Mesenchymal stem cell (in vitro differentiated cells and primary cell): Measurements from ENCODE around the gene ISY1.
"Not testable (repeated sequence)": the region's sequence is repeated elsewhere in the genome, so short reads cannot be mapped to it uniquely, and the experiment has no call there.

Experiments
- DNase-seq: peaks from one replicate; pipeline ENCODE4 v3.0.0-alpha.2; 2013
- H2AFZ ChIP-seq: one replicate; pipeline ENCODE4 v1.6.1; 2013; ENCODE audit warnings: low read depth, mild to moderate bottlenecking, control low read depth, inconsistent platforms, low read length, moderate library complexity
- H2AK5ac ChIP-seq: 2 replicates; pipeline ENCODE4 v1.6.1; 2013; ENCODE audit warnings: low read length, moderate library complexity, mild to moderate bottlenecking, inconsistent platforms; ENCODE audit not compliant: severe bottlenecking
- H2BK120ac ChIP-seq: one replicate; pipeline ENCODE4 v1.6.1; 2013; ENCODE audit warnings: low read depth, mild to moderate bottlenecking, inconsistent platforms, low read length, moderate library complexity
- H2BK12ac ChIP-seq, 2 experiments: one replicate each; pipeline ENCODE4 v1.6.1; 2013; ENCODE audit warnings: inconsistent platforms in 2 of 2, low read length in 2 of 2, mild to moderate bottlenecking in 2 of 2, moderate library complexity in 2 of 2, control low read depth in 1 of 2
- H2BK15ac ChIP-seq: one replicate; pipeline ENCODE4 v1.6.1; 2013; ENCODE audit warnings: mild to moderate bottlenecking, low read depth, inconsistent platforms; ENCODE audit not compliant: poor library complexity, severe bottlenecking
- H2BK5ac ChIP-seq: 2 replicates; pipeline ENCODE4 v1.6.1; 2013; ENCODE audit warnings: low read depth, mild to moderate bottlenecking, low read length, control low read depth, inconsistent platforms; ENCODE audit not compliant: poor library complexity, severe bottlenecking
- H3K14ac ChIP-seq, 2 experiments: one replicate each; pipeline ENCODE4 v1.6.1; 2013; ENCODE audit warnings: inconsistent platforms in 2 of 2, low read length in 2 of 2, control low read depth in 1 of 2, mild to moderate bottlenecking in 1 of 2, moderate library complexity in 1 of 2
- H3K18ac ChIP-seq, 2 experiments: one replicate each; pipeline ENCODE4 v1.6.1; 2013; ENCODE audit warnings: inconsistent platforms in 2 of 2, low read length in 2 of 2, control low read depth in 1 of 2, low read depth in 1 of 2, mild to moderate bottlenecking in 1 of 2
- H3K23ac ChIP-seq, 2 experiments: one replicate each; pipeline ENCODE4 v1.6.1; 2013; ENCODE audit warnings: inconsistent platforms in 2 of 2, low read length in 2 of 2, mild to moderate bottlenecking in 2 of 2, moderate library complexity in 2 of 2, control low read depth in 1 of 2
- H3K27ac ChIP-seq: 2 replicates; pipeline ENCODE4 v1.5.1; 2013; ENCODE audit warnings: mild to moderate bottlenecking, moderate library complexity, low read length, control low read depth, inconsistent platforms; ENCODE audit not compliant: poor library complexity, severe bottlenecking
- H3K27me3 ChIP-seq, 2 experiments: 2 replicates each; pipeline versions ENCODE4 v1.6.1 to v1.7.0; 2013; ENCODE audit warnings: low read length in 2 of 2, mild to moderate bottlenecking in 2 of 2, moderate library complexity in 2 of 2, control low read depth in 1 of 2, inconsistent platforms in 1 of 2; ENCODE audit not compliant: control insufficient read depth in 1 of 2, insufficient read depth in 1 of 2
- H3K36me3 ChIP-seq, 2 experiments: 2 replicates each; pipeline versions ENCODE4 v1.6.1 to v1.7.0; 2013; ENCODE audit warnings: low read length in 2 of 2, control low read depth in 1 of 2, inconsistent platforms in 1 of 2, low read depth in 1 of 2, mild to moderate bottlenecking in 1 of 2; ENCODE audit not compliant: insufficient read depth in 2 of 2, control insufficient read depth in 1 of 2
- H3K4ac ChIP-seq, 2 experiments: one replicate each; pipeline ENCODE4 v1.6.1; 2013; ENCODE audit warnings: inconsistent platforms in 2 of 2, low read length in 2 of 2, mild to moderate bottlenecking in 2 of 2, moderate library complexity in 2 of 2, control low read depth in 1 of 2, low read depth in 1 of 2
- H3K4me1 ChIP-seq: 2 replicates; pipeline ENCODE4 v1.6.1; 2013; ENCODE audit warnings: low read depth, low read length, control low read depth; ENCODE audit not compliant: control insufficient read depth, insufficient read depth
- H3K4me2 ChIP-seq: 2 replicates; pipeline ENCODE4 v1.6.1; 2013; ENCODE audit warnings: low read length, mild to moderate bottlenecking, inconsistent platforms; ENCODE audit not compliant: poor library complexity, severe bottlenecking
- H3K4me3 ChIP-seq, 2 experiments: 2 replicates each; pipeline versions ENCODE4 v1.5.1 to v1.7.0; 2013; ENCODE audit warnings: low read length in 2 of 2, mild to moderate bottlenecking in 2 of 2, control low read depth in 1 of 2, low read depth in 1 of 2; ENCODE audit not compliant: insufficient read depth in 1 of 2
- H3K79me1 ChIP-seq: replicated peaks from 2 replicates; pipeline ENCODE4 v1.6.1; 2013; ENCODE audit warnings: mild to moderate bottlenecking, control low read depth, low read length, inconsistent platforms; ENCODE audit not compliant: poor library complexity, severe bottlenecking
- H3K9ac ChIP-seq: 2 replicates; pipeline ENCODE4 v1.7.0; 2013; ENCODE audit warnings: mild to moderate bottlenecking, low read length, moderate library complexity
- H3K9me3 ChIP-seq: 2 replicates; pipeline ENCODE4 v1.7.0; 2013; ENCODE audit warnings: mild to moderate bottlenecking, low read length; ENCODE audit not compliant: control insufficient read depth
- H4K8ac ChIP-seq: one replicate; pipeline ENCODE4 v1.6.1; 2013; ENCODE audit warnings: inconsistent platforms, mild to moderate bottlenecking, low read length, moderate library complexity
- H4K91ac ChIP-seq: one replicate; pipeline ENCODE4 v1.6.1; 2013; ENCODE audit warnings: mild to moderate bottlenecking, low read length, inconsistent platforms
- WGBS: methylation state at CpG from one replicate; pipeline ENCODE4 v1.1.7; 2013; ENCODE audit warnings: mixed read lengths; 5-methylcytosine and 5-hydroxymethylcytosine counted together

Gene ISY1

DNA sequence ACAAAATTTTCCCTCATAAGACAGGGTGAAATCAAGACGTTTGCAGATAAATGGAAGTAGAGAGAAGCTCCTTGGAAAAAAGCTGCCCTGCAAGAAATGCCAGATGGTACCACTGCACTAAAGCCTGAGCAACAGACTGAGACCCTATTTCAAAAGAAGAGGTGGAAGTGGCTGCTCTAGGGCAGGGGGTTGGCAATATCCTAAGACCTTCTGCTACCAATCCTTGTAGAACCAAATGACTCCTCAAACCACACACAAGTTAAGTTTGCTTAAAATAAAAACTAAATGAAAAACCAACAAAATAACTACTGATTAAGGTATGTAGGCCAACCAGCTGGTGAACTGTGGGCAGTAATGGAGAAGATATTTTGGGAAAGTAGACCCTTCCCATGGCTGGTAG lies 60.6 kb downstream of the ISY1 start:
- no peak for DNase-seq
- H3K27ac ChIP-seq: no peak overlapping the region
- no peak overlapping the region for H2BK12ac ChIP-seq
- peaks cover 3% of the 10 kb centered on the region for H3K4me1 ChIP-seq
- H3K23ac ChIP-seq: no peak overlapping the region
- H3K4me3 ChIP-seq: no peak overlapping the region
- H3K36me3 ChIP-seq: peaks cover 6 to 26% of the 10 kb centered on the region in 2 experiments
- H3K27me3 ChIP-seq: no peaks in the 10 kb centered on the region
- no peak overlapping the region for H3K9ac ChIP-seq
- no peak overlapping the region for H2AK5ac ChIP-seq
- H3K9me3 ChIP-seq: no peaks in the 10 kb centered on the region
- no peak overlapping the region for H2AFZ ChIP-seq
- H3K14ac ChIP-seq: no peak overlapping the region
- no peak overlapping the region for H3K4ac ChIP-seq
- H3K79me1 ChIP-seq: peaks cover 50% of the 10 kb centered on the region
- no peak overlapping the region for H3K18ac ChIP-seq
- no peak overlapping the region for H2BK5ac ChIP-seq
- no peak overlapping the region for H2BK15ac ChIP-seq
- no peak overlapping the region for H2BK120ac ChIP-seq
- 100% methylated on average over 1 of the region's 1 CpG for WGBS
- no peak overlapping the region for H3K4me2 ChIP-seq
- H4K91ac ChIP-seq: no peak overlapping the region
- no peak overlapping the region for H4K8ac ChIP-seq

DNA sequence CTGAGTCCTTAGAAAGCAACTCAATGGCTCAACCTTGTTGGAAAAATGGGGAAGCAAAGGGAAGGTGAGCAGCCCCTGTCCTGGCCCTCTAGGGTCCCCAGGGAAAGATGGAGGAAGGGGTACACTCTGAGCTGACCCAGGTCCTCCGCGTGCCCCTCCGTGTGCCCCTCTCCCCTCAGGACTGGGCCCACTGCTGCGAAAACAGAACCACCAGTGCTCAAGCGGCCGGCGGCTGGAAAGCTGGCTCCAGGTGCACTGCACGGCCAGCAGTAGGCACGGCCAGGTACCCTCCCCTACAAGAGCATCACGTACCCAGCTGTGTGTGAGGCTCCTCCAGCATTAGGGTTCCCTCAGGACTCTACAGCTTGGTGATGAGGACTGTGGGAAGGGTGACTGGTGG lies 65.6 kb downstream of the ISY1 start:
- peaks cover 2% of the 10 kb centered on the region for H3K4me1 ChIP-seq
- H3K27me3 ChIP-seq: no peaks in the 10 kb centered on the region
- 97% methylated on average over 10 of the region's 10 CpGs for WGBS
- no peak overlapping the region for H3K4me3 ChIP-seq
- H2BK120ac ChIP-seq: no peak overlapping the region
- H2BK5ac ChIP-seq: no peak overlapping the region
- no peak overlapping the region for H2AFZ ChIP-seq
- H3K23ac ChIP-seq: no peak overlapping the region
- no peak overlapping the region for H4K91ac ChIP-seq
- H3K36me3 ChIP-seq: peaks cover 26 to 44% of the 10 kb centered on the region in 2 experiments
- H3K27ac ChIP-seq: no peak overlapping the region
- peak overlapping the region; percentile 19 for H4K8ac ChIP-seq
- peaks cover 36% of the 10 kb centered on the region for H3K79me1 ChIP-seq
- no peak overlapping the region for H2AK5ac ChIP-seq
- H3K4ac ChIP-seq: no peak overlapping the region
- H3K9ac ChIP-seq: no peak overlapping the region
- no peak overlapping the region for H3K18ac ChIP-seq
- no peak overlapping the region for H2BK15ac ChIP-seq
- H2BK12ac ChIP-seq: no peak overlapping the region
- H3K14ac ChIP-seq: no peak overlapping the region
- no peak overlapping the region for H3K4me2 ChIP-seq
- no peaks in the 10 kb centered on the region for H3K9me3 ChIP-seq
- DNase-seq: no peak

DNA sequence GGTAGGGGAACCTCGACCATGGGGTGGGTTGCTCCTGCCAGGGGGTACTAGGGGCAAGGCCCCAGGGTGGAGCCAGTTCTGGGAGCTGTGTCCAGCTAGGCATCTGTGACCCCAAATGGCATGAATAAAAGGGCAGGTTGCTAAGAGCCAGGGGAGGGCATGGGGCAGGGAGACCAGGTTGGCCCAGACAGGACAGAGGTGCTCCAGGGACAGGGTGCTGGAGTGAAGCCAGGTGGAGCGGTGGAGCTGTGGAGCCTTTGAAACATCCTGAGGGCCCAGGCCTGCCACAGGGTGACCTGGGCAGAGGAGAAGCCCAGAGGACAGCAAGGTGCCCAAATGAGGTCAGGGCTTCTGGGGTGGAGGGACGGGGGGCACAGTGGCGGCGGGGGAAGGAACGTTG lies 72.6 kb downstream of the ISY1 start:
- not testable (repeated sequence) for H3K14ac ChIP-seq, H3K23ac ChIP-seq, H3K79me1 ChIP-seq, H3K9ac ChIP-seq, H3K27ac ChIP-seq, H3K27me3 ChIP-seq, H3K4me1 ChIP-seq, H4K91ac ChIP-seq, H3K9me3 ChIP-seq, H2AFZ ChIP-seq, DNase-seq, H3K4ac ChIP-seq, H2BK12ac ChIP-seq, H2BK120ac ChIP-seq, H3K4me2 ChIP-seq, H3K18ac ChIP-seq, H2AK5ac ChIP-seq, H4K8ac ChIP-seq, H2BK15ac ChIP-seq, H2BK5ac ChIP-seq, H3K4me3 ChIP-seq
- H3K36me3 ChIP-seq: peaks cover 17 to 27% of the 10 kb centered on the region in 2 experiments
- no CpG with 5 or more reads among the region's 6 CpGs for WGBS

DNA sequence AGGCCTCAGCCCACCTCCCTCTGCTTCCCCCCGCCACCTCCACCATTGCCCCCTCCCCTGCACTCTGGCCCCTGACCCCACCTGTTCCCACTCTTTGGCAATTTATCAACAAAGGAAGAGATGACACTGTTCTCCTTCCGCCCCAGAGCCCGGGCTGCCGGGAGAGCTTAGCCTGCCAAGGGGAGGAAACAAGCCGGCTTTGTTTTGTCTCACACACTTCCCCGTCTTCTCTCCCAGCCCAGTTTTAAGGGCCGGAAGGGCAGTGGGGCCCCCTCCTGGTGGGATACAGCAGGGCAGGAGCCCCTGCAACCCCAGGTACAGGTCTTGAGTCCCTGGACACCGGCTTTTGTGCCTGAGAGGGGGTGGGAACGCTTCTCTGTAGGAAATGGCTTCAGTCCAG lies 73.0 kb downstream of the ISY1 start:
- H3K23ac ChIP-seq, H3K27me3 ChIP-seq, H3K27ac ChIP-seq, H3K79me1 ChIP-seq, H2AFZ ChIP-seq, H4K91ac ChIP-seq, H3K18ac ChIP-seq, H3K4me3 ChIP-seq, H3K4me1 ChIP-seq, H2BK12ac ChIP-seq, H2BK120ac ChIP-seq, H3K4ac ChIP-seq, H3K14ac ChIP-seq, H3K4me2 ChIP-seq, H3K9ac ChIP-seq, H2BK5ac ChIP-seq, H4K8ac ChIP-seq, H2BK15ac ChIP-seq, H3K9me3 ChIP-seq, H2AK5ac ChIP-seq: not testable (repeated sequence)
- H3K36me3 ChIP-seq: peaks cover 13 to 23% of the 10 kb centered on the region in 2 experiments
- peak; percentile 31 for DNase-seq
- no CpG with 5 or more reads among the region's 9 CpGs for WGBS
